ENCODE measurements around the gene PRR12. TPM values are rescaled to one million over a fixed set of nuclear protein-coding genes. Genes with fewer than 3 reads are reported as not detected.
A peak's percentile ranks its signal among the peaks of the same experiment; 100 is the strongest.

PRR12 gene
- total and polyA plus RNA-seq, 2 donors (not counting 3 experiments of a cell fraction or from before 2014, with no cell fraction given) = 1.9 to 37.0 TPM

GRCh38 chr19:49597703-49597974 is 6.7 kb downstream of the PRR12 start:
- ChIA-PET POLR2A (no interaction called here), CTCF (interaction anchor here (1.2 kb wide), 1 partner anchor 42 kb away, joined by 3 read pairs; the partner anchor contains the start of gene RRAS)
- H2AFZ ChIP-seq (ENCODE audit: low read depth, low read length) = no peak overlapping the region
- peaks cover 5% of the 10 kb centered on the region for H3K4me1 ChIP-seq (ENCODE audit: control insufficient read depth, extremely low read depth, insufficient read depth, low read length)
- H3K27me3 ChIP-seq (ENCODE audit: control insufficient read depth in 2 of 2, insufficient read depth in 2 of 2, low read length in 2 of 2) = no peaks in the 10 kb centered on the region
- intact Hi-C loops (cut with micrococcal nuclease) (no loop called here), dilution Hi-C loops (cut with MboI; ENCODE audit: extremely low pct_ligation_motif_present, low sequenced_read_pairs) (no loop called here)
- H3K27ac ChIP-seq (ENCODE audit: insufficient read depth, low read depth, low read length) = no peak overlapping the region
- no peak overlapping the region for H3K4me2 ChIP-seq (ENCODE audit: insufficient read depth, low read length)
- no peaks in the 10 kb centered on the region for H4K20me1 ChIP-seq (replicated peaks; ENCODE audit: control insufficient read depth, extremely low read depth, insufficient read depth, low read length)
- H3K36me3 ChIP-seq (ENCODE audit: control insufficient read depth in 2 of 2, extremely low read depth in 1 of 2, insufficient read depth in 2 of 2, low read length in 2 of 2) = peaks cover 11 to 48% of the 10 kb centered on the region in 2 experiments
- BruUV-seq (replicated peaks) = no TSS peak
- no peak for DNase-seq (ENCODE audit: low read depth, low spot score)
- peaks cover 42% of the 10 kb centered on the region for H3K79me2 ChIP-seq (ENCODE audit: control insufficient read depth, insufficient read depth, low read length)
- no peak overlapping the region for H3K4me3 ChIP-seq (replicated peaks in 1 of 3; ENCODE audit: insufficient read depth in 1 of 3, low read depth in 1 of 3, low read length in 3 of 3)
- no peaks in the 10 kb centered on the region for H3K9me3 ChIP-seq (replicated peaks; ENCODE audit: control insufficient read depth, insufficient read depth, low read length)
- H3K9ac ChIP-seq (replicated peaks; ENCODE audit: extremely low read depth, insufficient read depth, low read length) = no peak overlapping the region
- TF ChIP-seq MYC (IDR thresholded peaks at IDR 0.05; ENCODE audit: low read depth, low read length) (no peak), POLR2AphosphoS5 (IDR thresholded peaks at IDR 0.05; ENCODE audit: insufficient read depth, low read depth, low read length) (no peak), FOS (IDR thresholded peaks at IDR 0.05; ENCODE audit: borderline replicate concordance, insufficient read depth, low read length) (no peak), JUN (IDR thresholded peaks at IDR 0.05; ENCODE audit: borderline replicate concordance, insufficient read depth, insufficient read length, low read depth) (no peak)
- FAIRE-seq = no peak
- H3K9me1 ChIP-seq (replicated peaks; ENCODE audit: control insufficient read depth, extremely low read depth, insufficient read depth, low read length) = no peaks in the 10 kb centered on the region

- no peaks in the 10 kb centered on the region for H3K9me3 ChIP-seq (replicated peaks; ENCODE audit: control insufficient read depth, insufficient read depth, low read length)
- FAIRE-seq (no peak), DNase-seq (ENCODE audit: low read depth, low spot score) (no peak)
- TSS peak; percentile 10 for BruUV-seq (replicated peaks)
- H4K20me1 ChIP-seq (replicated peaks; ENCODE audit: control insufficient read depth, extremely low read depth, insufficient read depth, low read length) = no peaks in the 10 kb centered on the region
- no peaks in the 10 kb centered on the region for H3K27me3 ChIP-seq (ENCODE audit: control insufficient read depth in 2 of 2, insufficient read depth in 2 of 2, low read length in 2 of 2)
- CTCF ChIA-PET = no interaction called here
- POLR2A ChIA-PET = no interaction called here
- no peak for TF ChIP-seq MYC (IDR thresholded peaks at IDR 0.05; ENCODE audit: low read depth, low read length)
- no peak for TF ChIP-seq POLR2A (IDR thresholded peaks at IDR 0.05; ENCODE audit: low read depth, low read length)
- TF ChIP-seq JUN (IDR thresholded peaks at IDR 0.05; ENCODE audit: borderline replicate concordance, insufficient read depth, insufficient read length, low read depth) = no peak
- TF ChIP-seq POLR2AphosphoS5 (IDR thresholded peaks at IDR 0.05; ENCODE audit: insufficient read depth, low read depth, low read length) = no peak
- no peak overlapping the region for H3K4me3 ChIP-seq (replicated peaks in 1 of 3; ENCODE audit: insufficient read depth in 1 of 3, low read depth in 1 of 3, low read length in 3 of 3)
- no peak overlapping the region for H3K9ac ChIP-seq (replicated peaks; ENCODE audit: extremely low read depth, insufficient read depth, low read length)
- intact Hi-C loops (cut with micrococcal nuclease) = no loop called here
- peaks cover 9 to 45% of the 10 kb centered on the region in 2 experiments for H3K36me3 ChIP-seq (ENCODE audit: control insufficient read depth in 2 of 2, extremely low read depth in 1 of 2, insufficient read depth in 2 of 2, low read length in 2 of 2)
- peaks cover 33% of the 10 kb centered on the region for H3K79me2 ChIP-seq (ENCODE audit: control insufficient read depth, insufficient read depth, low read length)
- H2AFZ ChIP-seq (ENCODE audit: low read depth, low read length) = no peak overlapping the region
- dilution Hi-C loops (cut with MboI; ENCODE audit: extremely low pct_ligation_motif_present, low sequenced_read_pairs) = no loop called here
- no peaks in the 10 kb centered on the region for H3K4me1 ChIP-seq (ENCODE audit: control insufficient read depth, extremely low read depth, insufficient read depth, low read length)
- H3K9me1 ChIP-seq (replicated peaks; ENCODE audit: control insufficient read depth, extremely low read depth, insufficient read depth, low read length) = no peaks in the 10 kb centered on the region
- no peak overlapping the region for H3K27ac ChIP-seq (ENCODE audit: insufficient read depth, low read depth, low read length)
- H3K4me2 ChIP-seq (ENCODE audit: insufficient read depth, low read length) = no peak overlapping the region
These were observed 8.7 kb downstream of the PRR12 start for GRCh38 chr19:49599378-49600295.
